Measurements from ENCODE around the gene ENGASE.

GRCh38 chr17:79026376-79027273, 48.0 kb upstream of the ENGASE start:
- TF ChIP-seq CTCF (conservative IDR thresholded peaks at IDR 0.05; ENCODE audit: low read depth, low read length) (no peak), POLR2A (IDR thresholded peaks at IDR 0.05; ENCODE audit: low read depth, low read length) (no peak), RCOR1 (IDR thresholded peaks at IDR 0.05; ENCODE audit: insufficient replicate concordance, low read length) (no peak)
